SHP77 treated with DMSO at 0.1 percent for 48 hours (cell line): ENCODE data around the gene PLA2G4B.

Source experiments
- DNase-seq: peaks from one replicate; lab custom pipeline; 2025; lab: John Stamatoyannopoulos, UW

PLA2G4B gene

GRCh38 chr15:41890050-41890690 lies 51.5 kb downstream of the PLA2G4B start:
- DNase-seq: no peak

GRCh38 chr15:41891226-41891625 lies 52.6 kb downstream of the PLA2G4B start:
- DNase-seq: no peak

- DNase-seq: peak; percentile 95
These were observed 53.3 kb downstream of the PLA2G4B start for GRCh38 chr15:41891946-41892345.

GRCh38 chr15:41892621-41893421 lies 54.2 kb downstream of the PLA2G4B start:
- DNase-seq: peak; percentile 26

- DNase-seq: no peak
These were observed 55.0 kb downstream of the PLA2G4B start, which contains the start of gene SPTBN5 for GRCh38 chr15:41893422-41894250. TSS of gene SPTBN5 (minus strand) at chr15:41894053. CDS start at chr15:41893497, 556 bp downstream.

GRCh38 chr15:41894251-41894790 lies 55.7 kb downstream of the PLA2G4B start:
- DNase-seq: no peak

GRCh38 chr15:41894791-41895463 lies 56.3 kb downstream of the PLA2G4B start:
- no peak for DNase-seq

GRCh38 chr15:41895491-41895890 lies 56.8 kb downstream of the PLA2G4B start:
- DNase-seq: no peak

- DNase-seq: no peak
These were observed 57.3 kb downstream of the PLA2G4B start for GRCh38 chr15:41895957-41896356.

- DNase-seq: no peak
These were observed 57.9 kb downstream of the PLA2G4B start for GRCh38 chr15:41896566-41896965.

- no peak for DNase-seq
These were observed 58.7 kb downstream of the PLA2G4B start for GRCh38 chr15:41897363-41897799.
